Measurements from ENCODE around the gene SECISBP2. TPM values are rescaled to one million over a fixed set of nuclear protein-coding genes. Genes with fewer than 3 reads are reported as not detected.
A peak's percentile ranks its signal among the peaks of the same experiment; 100 is the strongest.
"Not testable (repeated sequence)": the region's sequence is repeated elsewhere in the genome, so short reads cannot be mapped to it uniquely, and the experiment has no call there.

Gene SECISBP2
- total and polyA plus RNA-seq, 5 donors, result 14.6 to 20.6 (median 17.1) TPM

- H3K9me3 ChIP-seq (ENCODE audit: control insufficient read depth, low read length); H3K4me1 ChIP-seq (ENCODE audit: control insufficient read depth, insufficient read depth, low read length); H3K27ac ChIP-seq (ENCODE audit: low read length); H3K27me3 ChIP-seq (ENCODE audit: control insufficient read depth, insufficient read depth); intact Hi-C loops (cut with DNase I): not testable (repeated sequence)
- 60% methylated on average over 42 of the region's 42 CpGs for WGBS
- peak overlapping the region; percentile 6 for H3K4me3 ChIP-seq (ENCODE audit: low read length)
- peak; percentile 51 to 81 (median 75) for DNase-seq
- peak; percentile 72 for ATAC-seq
These were observed 35.9 kb upstream of the SECISBP2 start for GRCh38 chr9:89282248-89282968.

GRCh38 chr9:89284076-89284475, 34.2 kb upstream of the SECISBP2 start:
- Histone ChIP-seq H3K4me3 (ENCODE audit: low read length) (no peak overlapping the region), H3K9me3 (ENCODE audit: control insufficient read depth, low read length) (no peaks in the 10 kb centered on the region), H3K27me3 (ENCODE audit: control insufficient read depth, insufficient read depth) (no peaks in the 10 kb centered on the region), H3K27ac (ENCODE audit: low read length) (no peak overlapping the region), H3K4me1 (ENCODE audit: control insufficient read depth, insufficient read depth, low read length) (no peaks in the 10 kb centered on the region)
- WGBS, result 94% methylated on average over 7 of the region's 7 CpGs
- intact Hi-C loops (cut with DNase I), result no loop called here
- no peak for ATAC-seq
- no peak for DNase-seq

- no peak overlapping the region for H3K4me3 ChIP-seq (ENCODE audit: low read length)
- DNase-seq (no peak), ATAC-seq (no peak)
- no peaks in the 10 kb centered on the region for H3K4me1 ChIP-seq (ENCODE audit: control insufficient read depth, insufficient read depth, low read length)
- H3K27me3 ChIP-seq (ENCODE audit: control insufficient read depth, insufficient read depth), result no peaks in the 10 kb centered on the region
- intact Hi-C loops (cut with DNase I), result no loop called here
- WGBS, result 81% methylated on average over 2 of the region's 2 CpGs
- no peaks in the 10 kb centered on the region for H3K9me3 ChIP-seq (ENCODE audit: control insufficient read depth, low read length)
- H3K27ac ChIP-seq (ENCODE audit: low read length), result no peak overlapping the region
These were observed 26.6 kb upstream of the SECISBP2 start for GRCh38 chr9:89291741-89292140.

GRCh38 chr9:89293014-89293413, 25.3 kb upstream of the SECISBP2 start:
- H3K27ac ChIP-seq (ENCODE audit: low read length), result no peak overlapping the region
- ATAC-seq (no peak), DNase-seq (no peak)
- no peaks in the 10 kb centered on the region for H3K4me1 ChIP-seq (ENCODE audit: control insufficient read depth, insufficient read depth, low read length)
- H3K4me3 ChIP-seq (ENCODE audit: low read length), result no peak overlapping the region
- no peaks in the 10 kb centered on the region for H3K9me3 ChIP-seq (ENCODE audit: control insufficient read depth, low read length)
- intact Hi-C loops (cut with DNase I), result no loop called here
- H3K27me3 ChIP-seq (ENCODE audit: control insufficient read depth, insufficient read depth), result no peaks in the 10 kb centered on the region
- WGBS, result 91% methylated on average over 1 of the region's 1 CpG

GRCh38 chr9:89295400-89295799, 22.9 kb upstream of the SECISBP2 start:
- Histone ChIP-seq H3K4me3 (ENCODE audit: low read length) (no peak overlapping the region), H3K27me3 (ENCODE audit: control insufficient read depth, insufficient read depth) (no peaks in the 10 kb centered on the region), H3K9me3 (ENCODE audit: control insufficient read depth, low read length) (no peaks in the 10 kb centered on the region), H3K4me1 (ENCODE audit: control insufficient read depth, insufficient read depth, low read length) (no peaks in the 10 kb centered on the region), H3K27ac (ENCODE audit: low read length) (no peak overlapping the region)
- DNase-seq (no peak), ATAC-seq (no peak)
- 35% methylated on average over 5 of the region's 5 CpGs for WGBS
- intact Hi-C loops (cut with DNase I), result no loop called here

GRCh38 chr9:89301996-89302395, 16.3 kb upstream of the SECISBP2 start:
- H3K9me3 ChIP-seq (ENCODE audit: control insufficient read depth, low read length); DNase-seq; intact Hi-C loops (cut with DNase I); H3K4me3 ChIP-seq (ENCODE audit: low read length); H3K27ac ChIP-seq (ENCODE audit: low read length); H3K27me3 ChIP-seq (ENCODE audit: control insufficient read depth, insufficient read depth); ATAC-seq; H3K4me1 ChIP-seq (ENCODE audit: control insufficient read depth, insufficient read depth, low read length): not testable (repeated sequence)
- WGBS, result 61% methylated on average over 2 of the region's 2 CpGs

- DNase-seq (no peak), ATAC-seq (no peak)
- WGBS, result 86% methylated on average over 7 of the region's 7 CpGs
- no peaks in the 10 kb centered on the region for H3K9me3 ChIP-seq (ENCODE audit: control insufficient read depth, low read length)
- H3K27me3 ChIP-seq (ENCODE audit: control insufficient read depth, insufficient read depth), result no peaks in the 10 kb centered on the region
- H3K27ac ChIP-seq (ENCODE audit: low read length), result no peak overlapping the region
- no peak overlapping the region for H3K4me3 ChIP-seq (ENCODE audit: low read length)
- intact Hi-C loops (cut with DNase I), result no loop called here
- H3K4me1 ChIP-seq (ENCODE audit: control insufficient read depth, insufficient read depth, low read length), result no peaks in the 10 kb centered on the region
These were observed 14.1 kb upstream of the SECISBP2 start for GRCh38 chr9:89304020-89304833.

GRCh38 chr9:89304834-89305188, 13.5 kb upstream of the SECISBP2 start:
- intact Hi-C loops (cut with DNase I), result no loop called here
- DNase-seq, result no peak
- WGBS, result 95% methylated on average over 2 of the region's 2 CpGs
- Histone ChIP-seq H3K9me3 (ENCODE audit: control insufficient read depth, low read length) (no peaks in the 10 kb centered on the region), H3K27ac (ENCODE audit: low read length) (no peak overlapping the region), H3K27me3 (ENCODE audit: control insufficient read depth, insufficient read depth) (no peaks in the 10 kb centered on the region), H3K4me3 (ENCODE audit: low read length) (no peak overlapping the region), H3K4me1 (ENCODE audit: control insufficient read depth, insufficient read depth, low read length) (peaks cover 1% of the 10 kb centered on the region)
- no peak for ATAC-seq

GRCh38 chr9:89305868-89306267, 12.4 kb upstream of the SECISBP2 start:
- H3K9me3 ChIP-seq (ENCODE audit: control insufficient read depth, low read length), result no peaks in the 10 kb centered on the region
- ATAC-seq, result no peak
- 77% methylated on average over 3 of the region's 3 CpGs for WGBS
- no peak overlapping the region for H3K4me3 ChIP-seq (ENCODE audit: low read length)
- DNase-seq, result no peak
- intact Hi-C loops (cut with DNase I), result no loop called here
- H3K27ac ChIP-seq (ENCODE audit: low read length), result no peak overlapping the region
- H3K27me3 ChIP-seq (ENCODE audit: control insufficient read depth, insufficient read depth), result no peaks in the 10 kb centered on the region
- H3K4me1 ChIP-seq (ENCODE audit: control insufficient read depth, insufficient read depth, low read length), result peaks cover 1% of the 10 kb centered on the region

- Histone ChIP-seq H3K27ac (ENCODE audit: low read length) (no peak overlapping the region), H3K4me1 (ENCODE audit: control insufficient read depth, insufficient read depth, low read length) (peaks cover 1% of the 10 kb centered on the region), H3K4me3 (ENCODE audit: low read length) (no peak overlapping the region), H3K27me3 (ENCODE audit: control insufficient read depth, insufficient read depth) (no peaks in the 10 kb centered on the region), H3K9me3 (ENCODE audit: control insufficient read depth, low read length) (no peaks in the 10 kb centered on the region)
- intact Hi-C loops (cut with DNase I), result no loop called here
- ATAC-seq (no peak), DNase-seq (no peak)
- 91% methylated on average over 6 of the region's 6 CpGs for WGBS
These were observed 9.1 kb upstream of the SECISBP2 start for GRCh38 chr9:89309166-89309565.

GRCh38 chr9:89309608-89310474, 8.5 kb upstream of the SECISBP2 start:
- Histone ChIP-seq H3K27me3 (ENCODE audit: control insufficient read depth, insufficient read depth) (no peaks in the 10 kb centered on the region), H3K9me3 (ENCODE audit: control insufficient read depth, low read length) (no peaks in the 10 kb centered on the region), H3K4me3 (ENCODE audit: low read length) (peak overlapping the region; percentile 67), H3K4me1 (ENCODE audit: control insufficient read depth, insufficient read depth, low read length) (peaks cover 1% of the 10 kb centered on the region), H3K27ac (ENCODE audit: low read length) (peak overlapping the region; percentile 97)
- intact Hi-C loops (cut with DNase I), result no loop called here
- DNase-seq (peak in 1 of 3 donors; percentile 21), ATAC-seq (peak in 1 of 2 donors; percentile 38)
- 19% methylated on average over 23 of the region's 23 CpGs for WGBS

Measured in right cardiac atrium (tissue), 5 donors.